GM18907 (cell line): ENCODE measurements around the gene SP3.

Experiments used
- ATAC-seq: cut with Tn5 transposase; IDR thresholded peaks from one replicate; pipeline ENCODE4 v1.9.1; 2021; ENCODE audit warnings: mild to moderate bottlenecking, moderate library complexity; ENCODE audit not compliant: unreplicated experiment

The SP3 gene

GRCh38 chr2:173997269-173997668, 32.1 kb upstream of the SP3 start:
- peak; percentile 85 for ATAC-seq

DNA sequence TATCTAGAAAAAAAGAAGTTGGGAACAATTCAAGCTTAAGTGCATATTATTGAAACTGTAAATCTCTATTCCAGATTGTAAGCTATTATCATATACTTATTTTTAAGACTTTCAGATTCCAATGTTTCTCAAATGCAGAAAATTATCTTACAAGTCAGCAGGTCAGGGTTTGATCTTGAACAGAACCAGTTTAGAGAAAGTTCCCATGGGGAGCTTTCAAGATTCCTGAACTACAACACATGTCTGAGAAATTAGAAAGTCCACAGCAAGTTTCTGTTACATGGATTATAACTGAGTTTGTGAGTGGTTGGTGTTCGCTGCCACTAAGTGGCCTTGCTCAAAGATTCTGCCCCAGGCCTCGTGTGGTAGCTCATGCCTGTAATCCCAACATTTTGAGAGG, 31.6 kb upstream of the SP3 start:
- no peak for ATAC-seq

GRCh38 chr2:173993459-173993858, 28.3 kb upstream of the SP3 start:
- ATAC-seq = no peak

DNA sequence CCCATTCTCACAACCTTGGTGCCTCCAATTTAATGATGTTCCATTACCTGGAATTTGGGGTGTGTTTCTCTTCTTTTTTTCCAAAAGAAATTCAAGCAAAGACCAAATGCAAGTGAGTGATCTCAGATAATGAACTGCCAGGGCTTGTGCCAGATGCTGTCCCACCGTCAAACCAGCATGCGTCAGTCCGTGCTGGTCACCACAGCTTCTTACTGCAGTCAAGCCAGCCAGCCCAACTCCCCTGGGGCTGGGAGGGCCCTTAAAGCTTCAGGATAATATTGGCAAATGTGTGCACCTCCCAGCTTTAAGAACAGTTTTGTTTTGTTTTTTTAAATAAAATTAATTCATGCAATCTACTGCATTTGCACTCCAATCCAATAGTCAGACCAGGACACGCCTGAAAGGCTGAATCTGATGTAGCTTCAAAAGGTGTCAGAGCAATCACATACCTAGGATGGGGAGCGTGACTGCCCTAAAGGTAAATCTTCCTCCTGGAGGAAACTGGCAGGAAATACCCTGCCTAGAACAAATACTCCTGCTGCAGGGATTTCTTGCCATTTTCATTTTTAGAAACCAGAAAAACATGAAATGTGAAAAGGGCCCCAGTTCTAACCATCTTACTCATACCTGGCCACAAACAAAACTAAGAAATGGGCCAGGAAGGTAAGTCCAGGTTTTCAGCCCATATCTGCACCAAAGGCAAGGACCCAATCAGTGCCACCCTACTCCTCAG, 26.8 kb upstream of the SP3 start:
- ATAC-seq = no peak

- ATAC-seq = peak; percentile 80
Measured at GRCh38 chr2:173990970-173991819, 26.0 kb upstream of the SP3 start.

DNA sequence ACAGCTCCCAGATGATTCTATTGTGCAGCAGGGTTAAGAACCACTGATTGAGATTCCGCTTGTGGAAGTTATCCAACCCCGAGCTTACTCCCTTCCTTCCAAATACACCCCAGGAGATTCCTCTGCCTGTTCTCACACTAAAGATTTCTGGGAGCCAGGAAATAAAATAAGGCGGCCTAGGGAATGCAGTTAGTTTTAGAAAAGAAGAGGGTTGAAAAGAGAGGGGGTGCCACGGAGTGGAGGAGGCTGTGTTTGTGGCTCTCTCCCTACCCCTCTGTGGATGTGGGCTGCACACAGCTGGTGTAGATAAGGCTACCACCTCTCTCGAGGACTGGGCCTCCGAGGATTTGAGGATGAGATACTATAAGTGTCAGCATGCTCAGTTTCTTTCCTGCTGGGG, 25.1 kb upstream of the SP3 start:
- ATAC-seq = no peak

DNA sequence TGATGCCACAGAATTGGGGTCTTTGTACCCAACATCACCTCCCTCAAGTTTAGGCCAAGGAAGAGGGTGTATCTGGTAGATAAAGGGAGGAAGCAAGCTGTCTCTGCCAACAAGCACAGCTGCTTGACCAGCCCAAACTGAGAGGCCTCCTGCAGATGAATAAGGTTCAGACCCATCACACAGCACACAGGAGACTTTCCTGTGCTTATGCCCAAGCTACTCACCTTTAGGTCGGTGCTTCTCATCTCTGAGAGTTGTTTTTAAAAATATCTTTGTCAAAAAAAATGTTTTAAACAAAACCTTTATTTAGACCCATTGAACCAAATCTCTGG, 24.7 kb upstream of the SP3 start:
- no peak for ATAC-seq

- no peak for ATAC-seq
Measured at GRCh38 chr2:173989160-173989883, 24.1 kb upstream of the SP3 start.

GRCh38 chr2:173986805-173987204, 21.6 kb upstream of the SP3 start:
- ATAC-seq = no peak

GRCh38 chr2:173985605-173985992, 20.4 kb upstream of the SP3 start:
- no peak for ATAC-seq

GRCh38 chr2:173984866-173985604, 19.9 kb upstream of the SP3 start:
- no peak for ATAC-seq

- ATAC-seq = no peak
Measured at GRCh38 chr2:173983391-173983871, 18.3 kb upstream of the SP3 start.

GRCh38 chr2:173982918-173983317, 17.7 kb upstream of the SP3 start:
- no peak for ATAC-seq

GRCh38 chr2:173982182-173982714, 17.1 kb upstream of the SP3 start:
- no peak for ATAC-seq

DNA sequence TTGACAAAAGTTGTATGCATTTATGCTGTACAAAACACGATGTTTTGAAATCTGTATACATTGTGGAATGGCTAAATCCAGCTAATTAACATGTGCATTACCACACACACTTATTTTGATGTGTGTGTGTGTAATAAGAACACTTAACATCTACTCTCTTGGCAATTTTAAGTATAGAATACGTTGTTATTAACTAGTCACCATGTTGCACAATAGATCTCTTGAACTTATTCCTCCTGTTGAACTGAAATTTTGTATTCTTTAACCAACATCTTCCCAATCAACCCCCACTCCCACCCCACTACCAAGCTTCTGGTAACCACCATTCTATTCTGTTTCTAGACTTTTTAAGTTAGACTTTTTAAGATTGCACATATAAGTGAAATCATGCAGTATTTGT, 16.3 kb upstream of the SP3 start:
- no peak for ATAC-seq

DNA sequence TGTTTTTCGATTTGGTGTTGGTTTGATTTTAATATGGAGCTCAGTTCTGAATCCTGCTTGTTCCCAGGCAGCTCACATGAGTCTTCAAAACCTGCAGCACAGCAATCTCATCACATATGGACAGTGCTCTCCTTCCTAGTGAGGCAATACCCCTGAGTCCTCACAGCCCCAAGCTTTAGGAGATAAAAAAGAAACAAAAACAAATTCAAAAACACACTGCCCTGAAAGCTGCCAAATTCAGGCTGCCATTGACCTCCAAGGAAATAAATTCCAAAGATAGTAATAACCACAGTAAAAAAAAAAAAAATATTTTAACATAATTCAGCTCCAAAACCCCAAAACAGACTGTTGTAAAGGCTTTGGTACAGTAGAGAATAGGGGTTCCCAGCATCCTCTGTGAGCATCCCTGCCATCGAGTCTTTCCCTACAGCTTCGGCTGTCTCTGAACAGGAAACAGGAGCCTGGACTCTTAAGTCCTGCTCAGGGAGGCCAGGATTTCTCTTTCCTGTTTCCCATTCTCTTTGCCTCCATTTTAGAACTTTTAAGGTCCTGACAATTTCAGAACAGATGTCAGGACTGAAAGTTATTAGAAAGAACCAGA, 14.7 kb upstream of the SP3 start:
- no peak for ATAC-seq

- ATAC-seq = no peak
Measured at GRCh38 chr2:173978447-173978846, 13.3 kb upstream of the SP3 start.

- no peak for ATAC-seq
Measured at GRCh38 chr2:173972636-173973035, 7.5 kb upstream of the SP3 start.

- ATAC-seq = no peak
Measured at GRCh38 chr2:173972165-173972564, 7.0 kb upstream of the SP3 start.

DNA sequence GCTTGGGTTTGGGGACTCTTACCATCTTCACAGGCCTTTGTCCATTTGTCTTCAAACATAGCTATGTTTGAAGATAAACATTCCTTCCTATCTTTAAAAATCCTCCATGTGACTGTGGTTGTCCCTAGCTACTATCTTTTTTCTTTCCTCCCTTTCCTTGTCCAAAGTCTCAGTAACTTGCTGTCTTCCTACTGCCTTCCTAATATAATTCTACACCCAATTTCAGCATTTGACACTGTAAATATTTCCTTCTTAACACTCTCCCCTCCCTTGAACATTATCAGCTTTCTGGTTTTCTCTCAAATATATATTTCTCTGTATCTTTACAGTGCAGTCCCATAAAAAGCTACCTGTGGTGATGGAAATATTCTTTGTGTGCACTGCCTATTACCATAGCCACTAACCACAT, 5.3 kb upstream of the SP3 start:
- no peak for ATAC-seq
